DND-41 (cell line): Measurements from ENCODE around the gene TTLL11.

Experiments used
- ATAC-seq: fragments of 200-7000 bp; cut with Tn5 transposase; 3 replicates; pipeline ENCODE4 v1.9.1; 2021; ENCODE audit warnings: low read depth; ENCODE audit not compliant: insufficient read depth
- DNase-seq: peaks from one replicate; pipeline ENCODE4 v3.0.0-alpha.2; 2020
- H2AFZ ChIP-seq: 2 replicates; pipeline ENCODE4 v1.6.0; 2012; ENCODE audit warnings: low read depth, low read length
- H3K27ac ChIP-seq: 2 replicates; pipeline ENCODE4 v1.5.1; 2012; ENCODE audit warnings: low read length, inconsistent platforms
- H3K27me3 ChIP-seq: fragments of 200-600 bp; sonication (generic); 2 replicates; pipeline ENCODE4 v1.6.0; 2012; ENCODE audit warnings: low read length, mild to moderate bottlenecking, inconsistent platforms; ENCODE audit not compliant: insufficient read depth, poor library complexity
- H3K36me3 ChIP-seq: 2 replicates; pipeline ENCODE4 v1.5.1; 2012; ENCODE audit warnings: low read length, inconsistent platforms; ENCODE audit not compliant: insufficient read depth
- H3K4me1 ChIP-seq: 2 replicates; pipeline ENCODE4 v1.5.1; 2012; ENCODE audit warnings: mild to moderate bottlenecking, low read length; ENCODE audit not compliant: insufficient read depth
- H3K4me2 ChIP-seq: 2 replicates; pipeline ENCODE4 v1.6.0; 2012; ENCODE audit warnings: mild to moderate bottlenecking, moderate library complexity, low read length, inconsistent platforms; ENCODE audit not compliant: insufficient read depth
- H3K4me3 ChIP-seq, 2 experiments: fragments of 200-600 bp in 1 of 2; shearing (Covaris generic) in 1 of 2; 2 replicates each; pipeline ENCODE4 v1.5.1; 2012 to 2016; ENCODE audit warnings: inconsistent platforms in 2 of 2, low read length in 2 of 2, mild to moderate bottlenecking in 2 of 2, low read depth in 1 of 2, moderate library complexity in 1 of 2
- H3K79me2 ChIP-seq: 2 replicates; pipeline ENCODE4 v1.6.0; 2012; ENCODE audit warnings: low read length, inconsistent platforms; ENCODE audit not compliant: insufficient read depth
- H3K9ac ChIP-seq: 2 replicates; pipeline ENCODE4 v1.6.0; 2012; ENCODE audit warnings: low read depth, mild to moderate bottlenecking, inconsistent platforms, low read length, moderate library complexity
- H3K9me3 ChIP-seq: 2 replicates; pipeline ENCODE4 v1.5.1; 2012; ENCODE audit warnings: low read length, moderate library complexity, mild to moderate bottlenecking, inconsistent platforms; ENCODE audit not compliant: insufficient read depth, severe bottlenecking
- H4K20me1 ChIP-seq: 2 replicates; pipeline ENCODE4 v1.6.0; 2012; ENCODE audit warnings: low read length; ENCODE audit not compliant: insufficient read depth
- EZH2 ChIP-seq: IDR thresholded peaks from 3 replicates; pipeline ENCODE4 v1.6.1; 2012; ENCODE audit warnings: borderline replicate concordance, low read depth, mild to moderate bottlenecking, moderate library complexity, low read length, inconsistent platforms; ENCODE audit not compliant: severe bottlenecking
- TF ChIP-seq, protein P1 (sequence below): IDR thresholded peaks from 2 replicates; pipeline ENCODE4 v1.5.1; 2012; ENCODE audit warnings: borderline replicate concordance, low read length, moderate library complexity, mild to moderate bottlenecking; ENCODE audit not compliant: poor library complexity, severe bottlenecking; ENCODE audit errors: extremely low read depth

TTLL11 gene

DNA sequence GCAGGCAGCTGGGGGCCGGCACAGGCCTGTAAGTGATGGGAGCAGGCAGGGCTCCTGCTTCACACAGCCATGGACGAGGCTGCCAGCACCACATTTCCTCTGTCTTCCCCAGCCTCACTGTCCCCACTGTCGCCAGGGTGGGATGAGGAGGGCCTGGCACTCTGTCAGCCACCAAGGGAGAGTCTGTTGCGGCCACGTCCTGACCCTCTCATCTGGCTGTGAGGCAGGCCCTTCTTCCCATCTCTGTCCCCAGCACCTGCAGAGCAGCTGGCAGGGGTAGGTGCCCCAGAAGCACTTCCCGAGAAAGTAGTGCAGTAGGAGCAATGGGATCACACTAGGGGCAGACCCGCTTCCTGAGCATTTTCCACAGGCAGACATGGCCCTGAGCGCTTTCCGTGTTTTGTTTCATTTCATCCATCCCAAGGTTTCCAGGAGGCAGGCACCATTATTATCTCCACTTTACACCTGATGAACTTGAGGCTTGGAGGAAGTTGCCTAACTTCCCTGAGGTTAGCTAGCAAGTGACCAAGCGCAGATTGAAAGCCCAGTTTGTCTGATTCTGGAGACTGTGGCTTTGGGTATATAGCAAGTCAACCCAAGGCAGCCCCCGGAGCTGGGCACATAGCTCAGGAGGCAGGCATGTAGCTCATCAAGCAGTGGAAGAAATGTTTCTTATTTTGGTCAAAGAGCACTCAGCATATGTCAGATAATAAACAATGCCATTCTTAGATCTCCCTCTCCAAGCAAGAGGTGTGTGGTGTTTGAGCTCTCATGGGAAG, 239.3 kb downstream of the TTLL11 start:
- Histone ChIP-seq H2AFZ (no peak overlapping the region), H3K27me3 (no peaks in the 10 kb centered on the region), H3K4me1 (no peaks in the 10 kb centered on the region), H3K36me3 (no peaks in the 10 kb centered on the region), H3K4me3 (no peak overlapping the region), H4K20me1 (no peaks in the 10 kb centered on the region), H3K9ac (no peak overlapping the region), H3K79me2 (no peaks in the 10 kb centered on the region), H3K27ac (no peak overlapping the region), H3K4me2 (no peak overlapping the region), H3K9me3 (no peaks in the 10 kb centered on the region)
- ATAC-seq: no peak
- TF ChIP-seq EZH2: no peak
- TF ChIP-seq, protein P1, sequence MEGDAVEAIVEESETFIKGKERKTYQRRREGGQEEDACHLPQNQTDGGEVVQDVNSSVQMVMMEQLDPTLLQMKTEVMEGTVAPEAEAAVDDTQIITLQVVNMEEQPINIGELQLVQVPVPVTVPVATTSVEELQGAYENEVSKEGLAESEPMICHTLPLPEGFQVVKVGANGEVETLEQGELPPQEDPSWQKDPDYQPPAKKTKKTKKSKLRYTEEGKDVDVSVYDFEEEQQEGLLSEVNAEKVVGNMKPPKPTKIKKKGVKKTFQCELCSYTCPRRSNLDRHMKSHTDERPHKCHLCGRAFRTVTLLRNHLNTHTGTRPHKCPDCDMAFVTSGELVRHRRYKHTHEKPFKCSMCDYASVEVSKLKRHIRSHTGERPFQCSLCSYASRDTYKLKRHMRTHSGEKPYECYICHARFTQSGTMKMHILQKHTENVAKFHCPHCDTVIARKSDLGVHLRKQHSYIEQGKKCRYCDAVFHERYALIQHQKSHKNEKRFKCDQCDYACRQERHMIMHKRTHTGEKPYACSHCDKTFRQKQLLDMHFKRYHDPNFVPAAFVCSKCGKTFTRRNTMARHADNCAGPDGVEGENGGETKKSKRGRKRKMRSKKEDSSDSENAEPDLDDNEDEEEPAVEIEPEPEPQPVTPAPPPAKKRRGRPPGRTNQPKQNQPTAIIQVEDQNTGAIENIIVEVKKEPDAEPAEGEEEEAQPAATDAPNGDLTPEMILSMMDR: no peak
- no peak for DNase-seq

DNA sequence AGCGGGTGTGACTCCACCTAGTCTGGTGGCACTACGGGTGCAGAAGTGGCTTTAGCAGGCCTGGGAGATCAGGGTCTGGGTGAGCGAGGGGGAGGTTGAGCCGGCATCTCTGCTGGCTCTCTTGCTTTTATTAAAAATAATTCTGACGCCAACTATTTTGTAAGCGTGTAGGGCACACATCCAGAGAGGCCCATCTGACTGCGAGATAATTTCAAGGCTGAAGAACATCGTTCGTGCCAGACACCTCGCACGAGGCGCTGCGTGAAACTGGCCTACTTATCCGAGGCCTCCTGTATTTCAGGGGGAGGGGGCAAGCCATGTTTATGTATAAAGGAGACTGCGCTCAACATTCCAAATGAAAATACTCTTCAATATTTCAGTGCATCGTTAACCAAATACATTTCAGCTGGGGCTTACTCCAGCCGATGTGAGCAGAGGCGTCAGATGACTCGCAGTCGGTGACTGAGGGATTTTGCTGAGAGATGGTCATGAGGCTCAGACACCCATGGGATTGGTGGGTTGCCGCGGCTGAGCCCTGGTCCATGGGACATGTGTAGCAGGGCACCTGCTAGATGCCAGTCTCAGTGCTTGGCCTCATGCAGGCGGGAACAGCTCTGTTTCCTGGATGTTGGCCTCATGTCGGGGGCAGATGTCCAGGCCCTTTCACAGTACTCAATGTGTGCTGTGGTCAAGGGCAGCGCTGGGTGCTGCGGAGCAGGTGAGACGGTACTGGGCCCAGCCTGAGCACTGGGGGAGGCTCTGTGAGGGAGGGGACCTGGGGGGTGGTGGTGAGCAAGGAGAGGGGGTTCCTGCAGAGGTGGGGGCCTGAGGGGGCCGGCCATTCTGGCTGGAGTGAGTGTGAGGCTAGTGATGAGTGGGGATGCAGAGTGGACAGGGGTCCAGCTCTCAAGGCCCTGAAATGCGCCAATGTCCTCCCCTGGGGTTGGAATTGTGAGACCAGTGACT, 240.2 kb downstream of the TTLL11 start:
- H3K4me3 ChIP-seq: no peak overlapping the region
- H3K27ac ChIP-seq: no peak overlapping the region
- H3K9ac ChIP-seq: no peak overlapping the region
- no peaks in the 10 kb centered on the region for H3K79me2 ChIP-seq
- DNase-seq (no peak), ATAC-seq (no peak)
- no peaks in the 10 kb centered on the region for H4K20me1 ChIP-seq
- H3K4me2 ChIP-seq: no peak overlapping the region
- H2AFZ ChIP-seq: no peak overlapping the region
- H3K9me3 ChIP-seq: no peaks in the 10 kb centered on the region
- H3K4me1 ChIP-seq: no peaks in the 10 kb centered on the region
- H3K36me3 ChIP-seq: no peaks in the 10 kb centered on the region
- no peaks in the 10 kb centered on the region for H3K27me3 ChIP-seq
- TF ChIP-seq, protein P1: no peak
- TF ChIP-seq EZH2: no peak

DNA sequence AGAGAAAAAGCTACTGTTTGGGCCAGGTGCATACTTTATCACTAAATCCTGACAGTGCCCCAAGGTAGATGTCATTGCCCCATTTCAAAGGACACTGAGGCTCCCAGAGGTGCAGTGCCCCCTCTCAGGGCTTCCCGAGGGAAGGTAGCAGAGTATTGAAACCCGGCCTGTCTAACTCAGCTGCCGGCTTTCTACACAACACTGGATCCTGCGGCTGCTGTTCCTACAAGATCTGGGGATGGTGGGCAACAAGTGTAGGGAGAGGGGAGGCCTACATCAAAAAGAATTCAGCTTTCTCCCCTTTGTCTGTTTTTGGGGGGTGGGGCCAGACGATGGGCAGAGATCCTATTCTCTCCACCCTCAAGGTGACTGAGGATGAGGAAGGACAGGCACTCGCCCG, 240.9 kb downstream of the TTLL11 start:
- Histone ChIP-seq H3K4me1 (no peaks in the 10 kb centered on the region), H3K4me3 (no peak overlapping the region), H3K9ac (no peak overlapping the region), H3K9me3 (no peaks in the 10 kb centered on the region), H4K20me1 (no peaks in the 10 kb centered on the region), H2AFZ (no peak overlapping the region), H3K36me3 (no peaks in the 10 kb centered on the region), H3K27ac (no peak overlapping the region), H3K27me3 (no peaks in the 10 kb centered on the region), H3K4me2 (no peak overlapping the region), H3K79me2 (no peaks in the 10 kb centered on the region)
- no peak for ATAC-seq
- TF ChIP-seq EZH2: no peak
- TF ChIP-seq, protein P1: no peak
- DNase-seq: no peak
